Measurements from ENCODE around the gene ADAMTS5. TPM values are rescaled to one million over a fixed set of nuclear protein-coding genes. Genes with fewer than 3 reads are reported as not detected.

The ADAMTS5 gene
- total and polyA plus RNA-seq, 2 of the 8 experiments (the other 6 are each of a cell fraction or from before 2014, with no cell fraction given) = 0.20 to 1.1 TPM

DNA sequence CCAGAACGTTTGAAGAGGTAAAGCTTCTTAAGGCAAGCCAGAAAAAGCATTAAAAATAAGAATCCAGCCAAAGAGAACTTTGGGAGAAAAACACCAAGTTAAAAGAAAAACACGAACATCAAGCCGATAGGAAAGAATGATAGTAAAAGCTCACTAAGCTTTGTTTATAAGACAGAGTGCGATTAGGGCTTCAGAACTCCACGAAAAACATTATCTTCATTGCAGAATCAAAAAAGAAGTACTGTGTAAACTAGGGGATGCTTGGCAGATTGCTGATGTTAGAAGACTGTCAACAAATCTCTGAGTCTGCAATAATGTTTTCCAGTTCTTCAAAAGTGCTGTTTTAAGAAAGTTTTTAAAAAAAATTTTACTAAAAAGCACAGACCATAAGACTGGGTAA, 30.2 kb downstream of the ADAMTS5 start:
- Histone ChIP-seq H3K27ac (ENCODE audit: low read depth, low read length) (no peak overlapping the region), H4K5ac (ENCODE audit: insufficient read length, low read depth, low read length) (no peak overlapping the region), H3K79me1 (ENCODE audit: low read depth, low read length) (no peaks in the 10 kb centered on the region), H3K4me3 (ENCODE audit: extremely low read depth in 1 of 4, insufficient read depth in 2 of 4, low read depth in 3 of 4, low read length in 4 of 4) (no peak overlapping the region), H3K14ac (ENCODE audit: insufficient read length) (no peak overlapping the region), H3K56ac (replicated peaks; ENCODE audit: insufficient read length, low read depth, low read length) (no peak overlapping the region), H2BK5ac (ENCODE audit: low read depth, low read length) (no peak overlapping the region), H3K79me2 (ENCODE audit: control insufficient read depth in 1 of 2, insufficient read depth in 2 of 2, low read length in 2 of 2) (no peaks in the 10 kb centered on the region), H3K4me2 (ENCODE audit: insufficient read depth in 1 of 2, low read depth in 2 of 2, low read length in 2 of 2) (no peak overlapping the region), H4K91ac (replicated peaks; ENCODE audit: insufficient read length, low read length) (no peak overlapping the region), H3K18ac (ENCODE audit: extremely low read depth, low read length) (no peak overlapping the region), H3K27me3 (replicated peaks in 1 of 4; ENCODE audit: control insufficient read depth in 3 of 4, extremely low read depth in 1 of 4, insufficient read depth in 3 of 4, low read length in 3 of 4) (no peaks in the 10 kb centered on the region), H3K23me2 (ENCODE audit: low read depth, low read length) (no peaks in the 10 kb centered on the region), H3K9me3 (ENCODE audit: insufficient read depth in 2 of 2, low read depth in 1 of 2, low read length in 1 of 2) (no peaks in the 10 kb centered on the region), H2AFZ (ENCODE audit: low read length) (no peak overlapping the region), H2BK120ac (replicated peaks; ENCODE audit: low read depth, low read length) (no peak overlapping the region), H3K4me1 (replicated peaks in 1 of 4; ENCODE audit: control insufficient read depth in 3 of 4, insufficient read depth in 4 of 4, low read length in 3 of 4) (no peaks in the 10 kb centered on the region), H3K36me3 (ENCODE audit: control insufficient read depth in 2 of 4, insufficient read depth in 4 of 4, low read length in 3 of 4) (no peaks in the 10 kb centered on the region), H4K8ac (ENCODE audit: extremely low read depth, insufficient read depth, low read length) (no peak overlapping the region), H3K9ac (replicated peaks in 1 of 4; ENCODE audit: extremely low read depth in 1 of 4, low read depth in 3 of 4, low read length in 3 of 4) (no peak overlapping the region), H3K4ac (replicated peaks; ENCODE audit: insufficient read length, low read depth, low read length) (no peak overlapping the region), H2AK5ac (ENCODE audit: low read depth, low read length) (no peak overlapping the region), H4K20me1 (replicated peaks in 1 of 2; ENCODE audit: control insufficient read depth in 1 of 2, insufficient read depth in 2 of 2, low read length in 2 of 2) (no peaks in the 10 kb centered on the region), H3K23ac (ENCODE audit: insufficient read length) (no peak overlapping the region), H2BK15ac (ENCODE audit: low read length) (no peak overlapping the region), H2BK12ac (ENCODE audit: low read depth, low read length) (no peak overlapping the region), H2BK20ac (ENCODE audit: low read length) (no peak overlapping the region)
- CTCF ChIA-PET (ENCODE audit: partially characterized antibody) = interaction anchor here (0.6 to 1.4 kb wide), 4 partner anchors 10 to 337 kb away, joined by 3 to 4 read pairs (median 4); no protein-coding TSS in a partner anchor
- FAIRE-seq (no peak), DNase-seq (ENCODE audit: low read depth in 1 of 2, low spot score in 2 of 2) (no peak)
- TF ChIP-seq MAFK (IDR thresholded peaks at IDR 0.05; ENCODE audit: low read depth, low read length) (no peak), CBX5 (IDR thresholded peaks at IDR 0.05; ENCODE audit: low read depth, low read length) (no peak), CBX8 (IDR thresholded peaks at IDR 0.05; ENCODE audit: borderline replicate concordance, low read depth, low read length) (no peak), YY1 (IDR thresholded peaks at IDR 0.05; ENCODE audit: low read depth, low read length) (no peak), HDAC6 (IDR thresholded peaks at IDR 0.05; ENCODE audit: low read depth, low read length) (no peak), SIX5 (IDR thresholded peaks at IDR 0.05; ENCODE audit: low read depth, low read length) (no peak), EGR1 (IDR thresholded peaks at IDR 0.05; ENCODE audit: borderline replicate concordance, low read depth, low read length) (no peak), RNF2 (IDR thresholded peaks at IDR 0.05; ENCODE audit: borderline replicate concordance, low read depth, low read length, missing control alignments, poor library complexity, severe bottlenecking) (no peak), SP1 (IDR thresholded peaks at IDR 0.05; ENCODE audit: low read depth, low read length) (no peak), CEBPB (IDR thresholded peaks at IDR 0.05; ENCODE audit: low read depth, low read length) (no peak), BCL11A (IDR thresholded peaks at IDR 0.05; ENCODE audit: low read depth in 2 of 2, low read length in 2 of 2) (no peak), SUZ12 (IDR thresholded peaks at IDR 0.05; ENCODE audit: low read length) (no peak), RFX5 (IDR thresholded peaks at IDR 0.05; ENCODE audit: borderline replicate concordance, low read depth, low read length) (no peak), FOSL1 (IDR thresholded peaks at IDR 0.05; ENCODE audit: insufficient read depth, low read depth, low read length) (no peak), TEAD4 (IDR thresholded peaks at IDR 0.05; ENCODE audit: low read depth, low read length) (no peak)
- WGBS, 2 experiments (ENCODE audit: extremely low coverage in 1 of 2, insufficient coverage in 1 of 2, insufficient read length in 1 of 2, insufficient replicate concordance in 2 of 2, low coverage in 1 of 2, low lambda C conversion rate in 2 of 2, missing lambda C conversion rate in 1 of 2) = 89% methylated on average over 5 of the region's 5 CpGs; no CpG with 5 or more reads in 1 of the 2 experiments
- POLR2A ChIA-PET (ENCODE audit: partially characterized antibody) = interaction anchor here (0.9 to 1.8 kb wide), 2 partner anchors 11 to 92 kb away, joined by 3 to 4 read pairs; no protein-coding TSS in a partner anchor

Measured in H1 (cell line).